DND-41 (cell line): Measurements from ENCODE around the gene DNAJC15.

Experiments used
- ATAC-seq: fragments of 200-7000 bp; cut with Tn5 transposase; 3 replicates; pipeline ENCODE4 v1.9.1; 2021; ENCODE audit warnings: low read depth; ENCODE audit not compliant: insufficient read depth
- DNase-seq: peaks from one replicate; pipeline ENCODE4 v3.0.0-alpha.2; 2020
- H2AFZ ChIP-seq: 2 replicates; pipeline ENCODE4 v1.6.0; 2012; ENCODE audit warnings: low read depth, low read length
- H3K27ac ChIP-seq: 2 replicates; pipeline ENCODE4 v1.5.1; 2012; ENCODE audit warnings: low read length, inconsistent platforms
- H3K27me3 ChIP-seq: fragments of 200-600 bp; sonication (generic); 2 replicates; pipeline ENCODE4 v1.6.0; 2012; ENCODE audit warnings: low read length, mild to moderate bottlenecking, inconsistent platforms; ENCODE audit not compliant: insufficient read depth, poor library complexity
- H3K36me3 ChIP-seq: 2 replicates; pipeline ENCODE4 v1.5.1; 2012; ENCODE audit warnings: low read length, inconsistent platforms; ENCODE audit not compliant: insufficient read depth
- H3K4me1 ChIP-seq: 2 replicates; pipeline ENCODE4 v1.5.1; 2012; ENCODE audit warnings: mild to moderate bottlenecking, low read length; ENCODE audit not compliant: insufficient read depth
- H3K4me2 ChIP-seq: 2 replicates; pipeline ENCODE4 v1.6.0; 2012; ENCODE audit warnings: mild to moderate bottlenecking, moderate library complexity, low read length, inconsistent platforms; ENCODE audit not compliant: insufficient read depth
- H3K4me3 ChIP-seq, 2 experiments: fragments of 200-600 bp in 1 of 2; shearing (Covaris generic) in 1 of 2; 2 replicates each; pipeline ENCODE4 v1.5.1; 2012 to 2016; ENCODE audit warnings: inconsistent platforms in 2 of 2, low read length in 2 of 2, mild to moderate bottlenecking in 2 of 2, low read depth in 1 of 2, moderate library complexity in 1 of 2
- H3K79me2 ChIP-seq: 2 replicates; pipeline ENCODE4 v1.6.0; 2012; ENCODE audit warnings: low read length, inconsistent platforms; ENCODE audit not compliant: insufficient read depth
- H3K9ac ChIP-seq: 2 replicates; pipeline ENCODE4 v1.6.0; 2012; ENCODE audit warnings: low read depth, mild to moderate bottlenecking, inconsistent platforms, low read length, moderate library complexity
- H3K9me3 ChIP-seq: 2 replicates; pipeline ENCODE4 v1.5.1; 2012; ENCODE audit warnings: low read length, moderate library complexity, mild to moderate bottlenecking, inconsistent platforms; ENCODE audit not compliant: insufficient read depth, severe bottlenecking
- H4K20me1 ChIP-seq: 2 replicates; pipeline ENCODE4 v1.6.0; 2012; ENCODE audit warnings: low read length; ENCODE audit not compliant: insufficient read depth
- EZH2 ChIP-seq: IDR thresholded peaks from 3 replicates; pipeline ENCODE4 v1.6.1; 2012; ENCODE audit warnings: borderline replicate concordance, low read depth, mild to moderate bottlenecking, moderate library complexity, low read length, inconsistent platforms; ENCODE audit not compliant: severe bottlenecking
- TF ChIP-seq, protein P1 (sequence below): IDR thresholded peaks from 2 replicates; pipeline ENCODE4 v1.5.1; 2012; ENCODE audit warnings: borderline replicate concordance, low read length, moderate library complexity, mild to moderate bottlenecking; ENCODE audit not compliant: poor library complexity, severe bottlenecking; ENCODE audit errors: extremely low read depth

The DNAJC15 gene

GRCh38 chr13:43119206-43119605 lies 95.8 kb downstream of the DNAJC15 start:
- no peaks in the 10 kb centered on the region for H3K79me2 ChIP-seq
- no peak overlapping the region for H3K4me3 ChIP-seq
- no peaks in the 10 kb centered on the region for H3K27me3 ChIP-seq
- DNase-seq (no peak), ATAC-seq (no peak)
- H4K20me1 ChIP-seq = no peaks in the 10 kb centered on the region
- no peak overlapping the region for H2AFZ ChIP-seq
- no peak overlapping the region for H3K27ac ChIP-seq
- no peak for TF ChIP-seq EZH2
- TF ChIP-seq, protein P1, sequence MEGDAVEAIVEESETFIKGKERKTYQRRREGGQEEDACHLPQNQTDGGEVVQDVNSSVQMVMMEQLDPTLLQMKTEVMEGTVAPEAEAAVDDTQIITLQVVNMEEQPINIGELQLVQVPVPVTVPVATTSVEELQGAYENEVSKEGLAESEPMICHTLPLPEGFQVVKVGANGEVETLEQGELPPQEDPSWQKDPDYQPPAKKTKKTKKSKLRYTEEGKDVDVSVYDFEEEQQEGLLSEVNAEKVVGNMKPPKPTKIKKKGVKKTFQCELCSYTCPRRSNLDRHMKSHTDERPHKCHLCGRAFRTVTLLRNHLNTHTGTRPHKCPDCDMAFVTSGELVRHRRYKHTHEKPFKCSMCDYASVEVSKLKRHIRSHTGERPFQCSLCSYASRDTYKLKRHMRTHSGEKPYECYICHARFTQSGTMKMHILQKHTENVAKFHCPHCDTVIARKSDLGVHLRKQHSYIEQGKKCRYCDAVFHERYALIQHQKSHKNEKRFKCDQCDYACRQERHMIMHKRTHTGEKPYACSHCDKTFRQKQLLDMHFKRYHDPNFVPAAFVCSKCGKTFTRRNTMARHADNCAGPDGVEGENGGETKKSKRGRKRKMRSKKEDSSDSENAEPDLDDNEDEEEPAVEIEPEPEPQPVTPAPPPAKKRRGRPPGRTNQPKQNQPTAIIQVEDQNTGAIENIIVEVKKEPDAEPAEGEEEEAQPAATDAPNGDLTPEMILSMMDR = no peak
- H3K9ac ChIP-seq = no peak overlapping the region
- H3K36me3 ChIP-seq = no peaks in the 10 kb centered on the region
- no peaks in the 10 kb centered on the region for H3K4me1 ChIP-seq
- no peak overlapping the region for H3K4me2 ChIP-seq
- no peaks in the 10 kb centered on the region for H3K9me3 ChIP-seq

- TF ChIP-seq, protein P1 = no peak
- no peak for TF ChIP-seq EZH2
- Histone ChIP-seq H3K4me2 (no peak overlapping the region), H4K20me1 (no peaks in the 10 kb centered on the region), H2AFZ (no peak overlapping the region), H3K4me3 (no peak overlapping the region), H3K9me3 (no peaks in the 10 kb centered on the region), H3K27me3 (no peaks in the 10 kb centered on the region), H3K79me2 (no peaks in the 10 kb centered on the region), H3K4me1 (peaks cover 5% of the 10 kb centered on the region), H3K36me3 (no peaks in the 10 kb centered on the region), H3K9ac (no peak overlapping the region), H3K27ac (no peak overlapping the region)
- no peak for DNase-seq
- ATAC-seq = no peak
Observed at GRCh38 chr13:43122791-43123190, 99.4 kb downstream of the DNAJC15 start.

- H3K27ac ChIP-seq = no peak overlapping the region
- DNase-seq (no peak), ATAC-seq (no peak)
- H3K4me3 ChIP-seq = no peak overlapping the region
- no peak overlapping the region for H3K4me2 ChIP-seq
- no peaks in the 10 kb centered on the region for H4K20me1 ChIP-seq
- H3K36me3 ChIP-seq = no peaks in the 10 kb centered on the region
- H3K79me2 ChIP-seq = no peaks in the 10 kb centered on the region
- TF ChIP-seq EZH2 = no peak
- TF ChIP-seq, protein P1 = no peak
- no peaks in the 10 kb centered on the region for H3K9me3 ChIP-seq
- H2AFZ ChIP-seq = no peak overlapping the region
- peaks cover 7% of the 10 kb centered on the region for H3K4me1 ChIP-seq
- no peaks in the 10 kb centered on the region for H3K27me3 ChIP-seq
- H3K9ac ChIP-seq = no peak overlapping the region
Observed at GRCh38 chr13:43123856-43124255, 100.5 kb downstream of the DNAJC15 start.

GRCh38 chr13:43124490-43124889 lies 101.1 kb downstream of the DNAJC15 start:
- Histone ChIP-seq H3K9me3 (no peaks in the 10 kb centered on the region), H3K4me1 (peaks cover 7% of the 10 kb centered on the region), H3K79me2 (no peaks in the 10 kb centered on the region), H4K20me1 (no peaks in the 10 kb centered on the region), H2AFZ (no peak overlapping the region), H3K27me3 (no peaks in the 10 kb centered on the region), H3K27ac (no peak overlapping the region), H3K9ac (no peak overlapping the region), H3K36me3 (no peaks in the 10 kb centered on the region), H3K4me2 (no peak overlapping the region), H3K4me3 (no peak overlapping the region)
- ATAC-seq = no peak
- DNase-seq = no peak
- no peak for TF ChIP-seq EZH2
- TF ChIP-seq, protein P1 = no peak
